Measurements from ENCODE around the gene KRT79.
A peak's percentile ranks its signal among the peaks of the same experiment; 100 is the strongest.
"Not testable (repeated sequence)": the region's sequence is repeated elsewhere in the genome, so short reads cannot be mapped to it uniquely, and the experiment has no call there.

The KRT79 gene

GRCh38 chr12:52860102-52860823 is 26.2 kb upstream of the KRT79 start:
- no peak for DNase-seq

GRCh38 chr12:52857500-52857899 is 23.4 kb upstream of the KRT79 start:
- no peak for DNase-seq

GRCh38 chr12:52856787-52857186 is 22.7 kb upstream of the KRT79 start:
- no peak for DNase-seq

GRCh38 chr12:52856077-52856476 is 22.0 kb upstream of the KRT79 start:
- not testable (repeated sequence) for DNase-seq

GRCh38 chr12:52851787-52852186 is 17.7 kb upstream of the KRT79 start:
- DNase-seq = no peak

- DNase-seq = no peak
Observed at GRCh38 chr12:52850681-52851080, 16.6 kb upstream of the KRT79 start.

GRCh38 chr12:52849511-52849910 is 15.4 kb upstream of the KRT79 start:
- no peak for DNase-seq

GRCh38 chr12:52848661-52849255 is 14.6 kb upstream of the KRT79 start, which contains the start of gene KRT78:
Gene KRT78 (minus strand): TSS chr12:52848994. CDS start chr12:52848930, 64 bp downstream.
- no peak for DNase-seq

- no peak for DNase-seq
Observed at GRCh38 chr12:52847335-52848102, 13.4 kb upstream of the KRT79 start.

- no peak for DNase-seq
Observed at GRCh38 chr12:52846356-52846970, 12.4 kb upstream of the KRT79 start.

GRCh38 chr12:52845946-52846345 is 11.8 kb upstream of the KRT79 start:
- DNase-seq = no peak

- DNase-seq = no peak
Observed at GRCh38 chr12:52844386-52844785, 10.3 kb upstream of the KRT79 start.

GRCh38 chr12:52839436-52840105 is 5.5 kb upstream of the KRT79 start:
- no peak for DNase-seq

- no peak for DNase-seq
Observed at GRCh38 chr12:52838609-52839435, 4.7 kb upstream of the KRT79 start.

GRCh38 chr12:52837781-52838608 is 3.9 kb upstream of the KRT79 start:
- DNase-seq = no peak

GRCh38 chr12:52837413-52837741 is 3.3 kb upstream of the KRT79 start:
- no peak for DNase-seq

GRCh38 chr12:52836491-52837412 is 2.6 kb upstream of the KRT79 start:
- no peak for DNase-seq

- peak; percentile 32 to 61 for DNase-seq
Observed at GRCh38 chr12:52836042-52836466, 1.9 kb upstream of the KRT79 start.

- DNase-seq = no peak
Observed at GRCh38 chr12:52835271-52836041, 1.3 kb upstream of the KRT79 start.
